Measurements from ENCODE around the gene KRTAP5-7. TPM values are rescaled to one million over a fixed set of nuclear protein-coding genes. Genes with fewer than 3 reads are reported as not detected.

KRTAP5-7 gene
- total and polyA plus RNA-seq, 2 donors (not counting 3 experiments of a cell fraction or from before 2014, with no cell fraction given) = 0.07 TPM; not detected in 1

GRCh38 chr11:71530602-71531001 lies 3.5 kb downstream of the KRTAP5-7 start:
- no peak for DNase-seq (ENCODE audit: low read depth, low spot score)
- CTCF ChIA-PET = no interaction called here
- no peaks in the 10 kb centered on the region for H3K9me3 ChIP-seq (replicated peaks; ENCODE audit: control insufficient read depth, insufficient read depth, low read length)
- POLR2A ChIA-PET = no interaction called here
- dilution Hi-C loops (cut with MboI; ENCODE audit: extremely low pct_ligation_motif_present, low sequenced_read_pairs) = no loop called here
- no peak overlapping the region for H2AFZ ChIP-seq (ENCODE audit: low read depth, low read length)
- intact Hi-C loops (cut with micrococcal nuclease) = no loop called here
- BruUV-seq (replicated peaks) = no TSS peak
- H3K9ac ChIP-seq (replicated peaks; ENCODE audit: extremely low read depth, insufficient read depth, low read length) = no peak overlapping the region
- no peaks in the 10 kb centered on the region for H3K36me3 ChIP-seq (ENCODE audit: control insufficient read depth in 2 of 2, extremely low read depth in 1 of 2, insufficient read depth in 2 of 2, low read length in 2 of 2)
- no peak overlapping the region for H3K27ac ChIP-seq (ENCODE audit: insufficient read depth, low read depth, low read length)
- H3K27me3 ChIP-seq (ENCODE audit: control insufficient read depth in 2 of 2, insufficient read depth in 2 of 2, low read length in 2 of 2) = no peaks in the 10 kb centered on the region
- no peaks in the 10 kb centered on the region for H3K4me1 ChIP-seq (ENCODE audit: control insufficient read depth, extremely low read depth, insufficient read depth, low read length)
- no peak for TF ChIP-seq EZH2 (IDR thresholded peaks at IDR 0.05; ENCODE audit: borderline replicate concordance, low read depth, low read length, severe bottlenecking)
- TF ChIP-seq MYC (IDR thresholded peaks at IDR 0.05; ENCODE audit: low read depth, low read length) = no peak
- no peak for TF ChIP-seq MAX (IDR thresholded peaks at IDR 0.05; ENCODE audit: insufficient read depth, insufficient read length)
- TF ChIP-seq JUN (IDR thresholded peaks at IDR 0.05; ENCODE audit: borderline replicate concordance, insufficient read depth, insufficient read length, low read depth) = no peak
- no peak for TF ChIP-seq FOS (IDR thresholded peaks at IDR 0.05; ENCODE audit: borderline replicate concordance, insufficient read depth, low read length)
- TF ChIP-seq CTCF (IDR thresholded peaks at IDR 0.05; ENCODE audit: extremely low read depth in 1 of 2, insufficient read depth in 1 of 2, low read depth in 1 of 2, low read length in 2 of 2) = no peak
- no peak for TF ChIP-seq POLR2A (IDR thresholded peaks at IDR 0.05; ENCODE audit: low read depth, low read length)
- no peak for TF ChIP-seq GATA2 (IDR thresholded peaks at IDR 0.05; ENCODE audit: insufficient read depth, insufficient read length, low read depth, low read length)
- no peak for TF ChIP-seq POLR2AphosphoS5 (IDR thresholded peaks at IDR 0.05; ENCODE audit: insufficient read depth, low read depth, low read length)
- no peaks in the 10 kb centered on the region for H3K9me1 ChIP-seq (replicated peaks; ENCODE audit: control insufficient read depth, extremely low read depth, insufficient read depth, low read length)
- no peak overlapping the region for H3K4me2 ChIP-seq (ENCODE audit: insufficient read depth, low read length)
- no peak overlapping the region for H3K4me3 ChIP-seq (replicated peaks in 1 of 3; ENCODE audit: insufficient read depth in 1 of 3, low read depth in 1 of 3, low read length in 3 of 3)
- FAIRE-seq = no peak
- no peaks in the 10 kb centered on the region for H3K79me2 ChIP-seq (ENCODE audit: control insufficient read depth, insufficient read depth, low read length)
- H4K20me1 ChIP-seq (replicated peaks; ENCODE audit: control insufficient read depth, extremely low read depth, insufficient read depth, low read length) = no peaks in the 10 kb centered on the region

Measured in endothelial cell of umbilical vein (primary cell).